Peyer's patch (tissue), 4 donors: ENCODE measurements around the gene ARPIN. TPM values are rescaled to one million over a fixed set of nuclear protein-coding genes. Genes with fewer than 3 reads are reported as not detected.

Source experiments
- DNase-seq, 3 donors: peaks; one replicate each; pipeline ENCODE4 v3.0.0-alpha.2; 2017 to 2019
- H3K27ac ChIP-seq, 4 donors: fragments of 200-600 bp; sonication (generic); one replicate each; pipeline ENCODE4 v1.5.1; 2016 to 2019
- H3K27me3 ChIP-seq, 2 donors: fragments of 200-600 bp; sonication (generic); one replicate each; pipeline ENCODE4 v1.5.1; 2019
- H3K36me3 ChIP-seq, 3 donors: fragments of 200-600 bp; sonication (generic); one replicate each; pipeline ENCODE4 v1.5.1; 2016 to 2019
- H3K4me1 ChIP-seq, 4 donors: fragments of 200-600 bp; sonication (generic); one replicate each; pipeline ENCODE4 v1.5.1; 2016 to 2019
- H3K4me3 ChIP-seq, 4 donors: fragments of 200-600 bp; sonication (generic); 1 replicate in 3 of 4; 2 replicates in 1 of 4; pipeline ENCODE4 v1.5.1; 2016 to 2019; ENCODE audit warnings: mild to moderate bottlenecking in 1 of 4
- H3K9me3 ChIP-seq, 4 donors: fragments of 200-600 bp; sonication (generic); one replicate each; pipeline ENCODE4 v1.5.1; 2016 to 2019; ENCODE audit warnings: mild to moderate bottlenecking in 1 of 4
- CTCF ChIP-seq, 6 experiments: fragments of 450-650 bp in 4 of 6; fragments of 200-600 bp in 2 of 6; sonication (generic) in 1 of 6; IDR thresholded peaks; one replicate each; pipeline ENCODE4 v1.5.1; 2017 to 2019; ENCODE audit warnings: antibody characterized with exemption in 6 of 6, mild to moderate bottlenecking in 3 of 6, moderate library complexity in 1 of 6
- POLR2A ChIP-seq, 2 donors: fragments of 450-650 bp; IDR thresholded peaks; one replicate each; pipeline ENCODE4 v1.5.1; 2017; ENCODE audit warnings: antibody characterized with exemption in 2 of 2, mild to moderate bottlenecking in 2 of 2, moderate library complexity in 2 of 2
- total RNA-seq, 4 donors: library from RNA; depleted of rRNA; stranded (reverse); fragments of >200 nt; gene quantifications; one replicate each; pipeline ENCODE4 v1.1.0, GENCODE V29; 2016

The ARPIN gene
- total RNA-seq, 4 donors from 2014 or later, result 20.6 to 60.4 (median 50.7) TPM

- Histone ChIP-seq H3K4me1 (peaks cover 0 to 11% (median 2%) of the 10 kb centered on the region in 4 donors), H3K36me3 (no peaks in the 10 kb centered on the region), H3K4me3 (no peak overlapping the region), H3K9me3 (no peaks in the 10 kb centered on the region), H3K27me3 (no peaks in the 10 kb centered on the region), H3K27ac (no peak overlapping the region)
- TF ChIP-seq POLR2A (IDR thresholded peaks at IDR 0.05) (no peak), CTCF (IDR thresholded peaks at IDR 0.05) (no peak)
- no peak for DNase-seq
These were observed 3.9 kb upstream of the ARPIN start for GRCh38 chr15:89916660-89917059.

GRCh38 chr15:89912145-89912673 lies 543 bp downstream of the ARPIN start:
- peaks cover 0 to 15% (median 2%) of the 10 kb centered on the region in 4 donors for H3K4me1 ChIP-seq
- no peaks in the 10 kb centered on the region for H3K27me3 ChIP-seq
- H3K27ac ChIP-seq, result peak overlapping the region; percentile 70 to 97 (median 89)
- H3K36me3 ChIP-seq, result peaks cover 0 to 12% (median 0%) of the 10 kb centered on the region in 3 donors
- peak overlapping the region; percentile 45 to 95 (median 70) for H3K4me3 ChIP-seq
- H3K9me3 ChIP-seq, result no peaks in the 10 kb centered on the region
- DNase-seq, result peak in 2 of 3 donors; percentile 70 to 80
- no peak for TF ChIP-seq CTCF (IDR thresholded peaks at IDR 0.05)
- TF ChIP-seq POLR2A (IDR thresholded peaks at IDR 0.05), result peak; percentile 50 to 60

GRCh38 chr15:89910891-89911626 lies 1.7 kb downstream of the ARPIN start:
- Histone ChIP-seq H3K27me3 (no peaks in the 10 kb centered on the region), H3K9me3 (no peaks in the 10 kb centered on the region), H3K4me3 (no peak overlapping the region), H3K27ac (no peak overlapping the region), H3K4me1 (peaks cover 0 to 15% (median 2%) of the 10 kb centered on the region in 4 donors), H3K36me3 (peaks cover 0 to 17% (median 0%) of the 10 kb centered on the region in 3 donors)
- TF ChIP-seq CTCF (IDR thresholded peaks at IDR 0.05) (no peak), POLR2A (IDR thresholded peaks at IDR 0.05) (no peak)
- DNase-seq, result peak in 1 of 3 donors; percentile 42

- H3K27ac ChIP-seq, result no peak overlapping the region
- no peak overlapping the region for H3K4me3 ChIP-seq
- H3K4me1 ChIP-seq, result peaks cover 0 to 15% (median 2%) of the 10 kb centered on the region in 4 donors
- no peak for TF ChIP-seq CTCF (IDR thresholded peaks at IDR 0.05)
- TF ChIP-seq POLR2A (IDR thresholded peaks at IDR 0.05), result no peak
- peak in 1 of 3 donors; percentile 29 for DNase-seq
- peaks cover 0 to 22% (median 0%) of the 10 kb centered on the region in 3 donors for H3K36me3 ChIP-seq
- no peaks in the 10 kb centered on the region for H3K9me3 ChIP-seq
- no peaks in the 10 kb centered on the region for H3K27me3 ChIP-seq
These were observed 3.1 kb downstream of the ARPIN start for GRCh38 chr15:89909611-89910010.

- no peak for TF ChIP-seq POLR2A (IDR thresholded peaks at IDR 0.05)
- TF ChIP-seq CTCF (IDR thresholded peaks at IDR 0.05), result no peak
- H3K4me1 ChIP-seq, result peaks cover 0 to 13% (median 2%) of the 10 kb centered on the region in 4 donors
- no peak overlapping the region for H3K4me3 ChIP-seq
- H3K27ac ChIP-seq, result no peak overlapping the region
- no peaks in the 10 kb centered on the region for H3K9me3 ChIP-seq
- no peaks in the 10 kb centered on the region for H3K27me3 ChIP-seq
- H3K36me3 ChIP-seq, result peaks cover 0 to 36% (median 0%) of the 10 kb centered on the region in 3 donors
- peak in 1 of 3 donors; percentile 37 for DNase-seq
These were observed 4.5 kb downstream of the ARPIN start for GRCh38 chr15:89908226-89908625.
